AG10803 (cell line): ENCODE measurements around the gene SMARCC2.
"Not testable (repeated sequence)": the region's sequence is repeated elsewhere in the genome, so short reads cannot be mapped to it uniquely, and the experiment has no call there.

Experiments used
- DNase-seq: peaks from one replicate; pipeline ENCODE4 v3.0.0; 2010; ENCODE audit warnings: low read depth
- H3K4me3 ChIP-seq: 2 replicates; pipeline ENCODE4 v1.5.1; 2011; ENCODE audit warnings: mild to moderate bottlenecking, low read length, control low read depth
- CTCF ChIP-seq: conservative IDR thresholded peaks from 2 replicates; pipeline ENCODE4 v1.5.1; 2011; ENCODE audit warnings: mild to moderate bottlenecking, low read length, control low read depth, inconsistent platforms

The SMARCC2 gene

GRCh38 chr12:56159482-56160192 lies 29.6 kb downstream of the SMARCC2 start:
- H3K4me3 ChIP-seq: peak overlapping the region; percentile 100
- no peak for DNase-seq
- no peak for TF ChIP-seq CTCF

GRCh38 chr12:56158926-56159461 lies 30.3 kb downstream of the SMARCC2 start:
- peak; percentile 78 for DNase-seq
- no peak for TF ChIP-seq CTCF

GRCh38 chr12:56158029-56158925 lies 31.0 kb downstream of the SMARCC2 start, which contains the start of gene MYL6:
Gene MYL6, plus strand, starts transcription at chr12:56158359. Its CDS starts 43 bp downstream, at chr12:56158402.
- DNase-seq: peak; percentile 98
- peak within 1 kb of the TSS; percentile 100 for H3K4me3 ChIP-seq
- TF ChIP-seq CTCF: no peak

More at GRCh38 chr12:56158926-56159461, 30.3 kb downstream of the SMARCC2 start:
- H3K4me3 ChIP-seq: peak overlapping the region; percentile 100

GRCh38 chr12:56157201-56158028 lies 31.9 kb downstream of the SMARCC2 start:
- peak overlapping the region; percentile 100 for H3K4me3 ChIP-seq
- peak; percentile 86 for DNase-seq
- peak; percentile 71 for TF ChIP-seq CTCF

GRCh38 chr12:56156464-56157200 lies 32.7 kb downstream of the SMARCC2 start:
- DNase-seq: not testable (repeated sequence)
- peak overlapping the region; percentile 100 for H3K4me3 ChIP-seq

- TF ChIP-seq CTCF: no peak
Observed at GRCh38 chr12:56155256-56155845, 33.9 kb downstream of the SMARCC2 start.

More at GRCh38 chr12:56155256-56155845, 33.9 kb downstream of the SMARCC2 start:
- no peak for DNase-seq
- H3K4me3 ChIP-seq: no peak overlapping the region
